Ramos (cell line): ENCODE data around the gene MORN3.
"Not testable (repeated sequence)": the region's sequence is repeated elsewhere in the genome, so short reads cannot be mapped to it uniquely, and the experiment has no call there.

Source experiments
- in situ Hi-C: fragments of 300-500 bp; cut with MboI; formaldehyde crosslinking; loops from one replicate; pipeline ENCODE4 v1.14.3; 2022; ENCODE audit warnings: low sequenced_read_pairs; ENCODE audit not compliant: unreplicated experiment

MORN3 gene

GRCh38 chr12:121649819-121650353 lies 19.6 kb downstream of the MORN3 start:
- in situ Hi-C loops, result no loop called here

GRCh38 chr12:121649322-121649721 lies 20.1 kb downstream of the MORN3 start:
- in situ Hi-C loops, result no loop called here

- in situ Hi-C loops, result no loop called here
These were observed 20.9 kb downstream of the MORN3 start for GRCh38 chr12:121648458-121649028.

DNA sequence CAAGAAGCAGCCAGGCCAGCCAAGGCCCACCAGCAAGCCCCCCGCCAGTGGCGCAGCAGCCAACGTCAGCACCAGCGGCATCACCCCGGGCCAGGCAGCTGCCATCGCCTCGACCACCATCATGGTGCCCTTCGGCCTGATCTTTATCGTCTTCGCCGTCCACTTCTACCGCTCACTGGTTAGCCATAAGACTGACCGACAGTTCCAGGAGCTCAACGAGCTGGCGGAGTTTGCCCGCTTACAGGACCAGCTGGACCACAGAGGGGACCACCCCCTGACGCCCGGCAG lies 28.2 kb downstream of the MORN3 start:
- in situ Hi-C loops, result no loop called here

DNA sequence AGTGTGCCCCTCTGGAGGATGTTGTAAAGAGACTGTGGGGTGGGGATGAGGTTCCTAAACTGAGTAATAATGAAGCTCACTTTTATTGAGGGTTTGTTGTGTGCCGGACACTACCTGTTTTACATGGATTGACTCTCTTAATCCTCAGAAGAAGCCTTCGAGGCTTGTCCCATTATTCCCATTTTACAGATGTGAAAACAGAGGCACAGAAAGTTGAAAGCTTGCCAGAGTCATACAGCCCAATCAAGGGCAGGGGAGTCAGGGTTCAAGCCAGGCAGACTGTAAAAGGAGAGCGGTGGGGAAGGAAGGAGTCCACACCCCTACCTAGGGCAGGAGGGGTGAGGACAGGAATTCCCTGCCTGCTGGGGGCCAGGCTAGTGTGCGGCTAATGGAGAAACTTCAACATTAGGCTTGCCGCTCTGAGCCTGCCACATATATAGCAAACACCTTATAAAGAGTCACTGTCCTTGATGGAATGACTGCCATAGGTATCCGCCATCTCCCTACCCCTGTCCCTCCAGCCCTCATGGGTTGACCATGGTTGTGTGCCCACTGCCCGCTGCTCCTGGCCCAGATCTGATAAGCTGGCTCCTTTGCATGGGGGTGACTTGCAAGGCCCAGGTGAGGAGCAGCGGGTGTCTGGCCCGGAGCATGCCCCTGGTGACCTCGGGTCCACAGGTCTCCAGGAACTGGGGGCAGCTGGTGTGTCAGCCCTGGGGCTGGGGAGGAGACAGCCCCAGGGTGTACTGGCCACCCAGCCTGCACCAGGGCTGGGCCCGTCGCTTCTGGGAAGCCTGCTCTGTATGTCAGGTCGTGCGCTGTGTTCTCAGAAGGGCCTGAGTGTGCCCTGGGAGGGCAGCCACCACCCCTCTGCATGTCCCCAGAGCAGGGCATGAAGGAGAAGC lies 30.9 kb downstream of the MORN3 start:
- in situ Hi-C loops, result no loop called here

DNA sequence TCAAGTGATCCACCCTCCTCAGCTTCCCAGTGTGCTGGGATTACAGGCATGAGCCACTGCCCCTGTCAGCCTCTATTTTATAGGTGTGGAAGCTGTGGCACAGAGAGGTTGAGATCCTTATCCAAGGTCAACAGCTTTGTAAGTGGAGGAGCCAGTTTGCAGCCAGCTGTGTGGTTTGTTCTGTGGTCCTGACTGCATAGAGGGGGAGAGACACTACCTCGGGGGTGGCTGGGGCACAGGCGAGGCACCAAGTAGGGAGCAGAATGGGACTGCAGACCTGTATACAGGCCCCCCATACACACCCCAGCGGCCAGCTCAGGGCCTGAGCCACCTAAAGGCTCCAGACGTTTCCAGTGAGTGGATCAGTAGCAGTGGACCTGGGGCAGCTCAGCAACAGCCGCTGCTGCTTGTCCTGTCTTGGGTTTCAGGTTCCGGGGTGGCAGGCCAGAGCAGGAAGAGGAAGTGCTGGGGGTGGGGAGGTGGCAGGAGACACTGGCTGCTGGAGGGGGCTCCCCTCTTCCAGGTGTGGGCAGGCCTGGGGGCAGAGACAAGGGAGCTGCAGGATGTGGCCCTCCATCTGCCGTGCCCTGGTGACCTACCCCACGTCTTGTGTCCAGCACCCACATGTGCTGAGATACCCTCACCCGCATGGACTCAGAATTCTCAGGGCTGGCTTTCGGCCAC lies 32.1 kb downstream of the MORN3 start:
- in situ Hi-C loops, result no loop called here

DNA sequence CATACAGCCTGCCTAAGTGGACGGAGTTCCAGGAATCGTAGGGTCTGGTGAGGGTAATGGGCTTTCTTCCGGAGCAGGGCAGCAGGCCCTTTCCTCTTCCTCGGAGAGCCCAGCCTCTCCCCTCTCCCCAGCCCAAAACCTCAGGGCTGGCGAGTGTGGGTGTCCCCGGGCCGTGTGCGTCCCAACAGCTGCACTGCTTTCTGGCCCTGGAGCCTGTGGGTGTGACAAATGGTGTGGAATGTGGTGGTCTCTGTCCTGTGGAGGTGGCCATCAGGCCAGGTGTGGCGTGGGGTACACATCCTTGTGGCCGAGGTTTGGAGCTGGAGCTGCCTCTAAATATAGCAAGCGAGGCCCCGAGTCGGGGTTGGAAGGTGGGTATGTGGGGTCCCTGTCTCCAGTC lies 34.6 kb downstream of the MORN3 start:
- in situ Hi-C loops, result no loop called here

- in situ Hi-C loops, result not testable (repeated sequence)
These were observed 35.6 kb downstream of the MORN3 start for GRCh38 chr12:121633833-121634196.

DNA sequence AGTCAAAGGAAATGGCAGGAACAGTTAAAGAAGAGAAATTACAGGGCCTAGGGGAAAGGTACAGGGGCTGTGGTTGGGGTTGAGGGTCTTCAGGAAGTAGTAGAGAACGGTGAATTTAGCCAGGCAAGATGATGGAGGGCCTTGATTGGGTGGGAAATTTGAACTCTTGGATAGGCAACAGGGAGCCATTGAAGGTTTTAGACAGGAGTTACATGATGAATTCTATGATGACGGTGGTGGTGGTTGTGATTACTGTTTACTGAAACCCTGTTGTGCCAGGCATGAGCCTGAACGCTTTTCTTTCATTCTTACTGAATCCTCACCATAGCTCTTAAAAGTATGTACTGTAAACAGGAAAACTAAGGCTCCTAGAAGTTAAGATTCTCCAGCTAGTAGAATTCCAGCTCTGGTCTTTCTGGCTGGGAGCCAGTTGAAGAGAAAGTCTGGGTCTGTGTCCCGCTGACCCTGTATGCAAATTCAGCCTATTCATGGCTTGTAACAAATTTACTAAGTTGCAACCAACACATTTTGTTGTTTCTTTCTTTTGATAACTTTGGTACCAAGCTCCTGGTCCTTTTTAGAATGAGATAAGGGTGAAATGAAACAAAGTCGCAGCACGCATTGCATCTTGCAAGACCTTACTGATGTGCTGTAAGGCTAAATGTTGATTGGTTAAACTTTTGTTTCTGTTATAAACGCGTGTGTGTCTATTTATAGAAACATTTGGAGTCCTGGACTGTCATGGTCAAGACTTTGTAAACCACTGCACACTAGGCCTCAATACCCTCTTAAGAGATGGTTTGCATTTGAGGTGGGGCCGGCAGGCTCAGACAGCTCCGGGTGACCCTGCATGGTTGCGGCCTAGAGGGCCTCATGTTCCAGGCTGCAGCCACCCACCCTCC lies 37.1 kb downstream of the MORN3 start:
- in situ Hi-C loops, result no loop called here

- in situ Hi-C loops, result no loop called here
These were observed 38.6 kb downstream of the MORN3 start for GRCh38 chr12:121630791-121631355.

GRCh38 chr12:121628536-121628935 lies 40.9 kb downstream of the MORN3 start:
- in situ Hi-C loops, result no loop called here

GRCh38 chr12:121628037-121628436 lies 41.4 kb downstream of the MORN3 start:
- in situ Hi-C loops, result no loop called here

DNA sequence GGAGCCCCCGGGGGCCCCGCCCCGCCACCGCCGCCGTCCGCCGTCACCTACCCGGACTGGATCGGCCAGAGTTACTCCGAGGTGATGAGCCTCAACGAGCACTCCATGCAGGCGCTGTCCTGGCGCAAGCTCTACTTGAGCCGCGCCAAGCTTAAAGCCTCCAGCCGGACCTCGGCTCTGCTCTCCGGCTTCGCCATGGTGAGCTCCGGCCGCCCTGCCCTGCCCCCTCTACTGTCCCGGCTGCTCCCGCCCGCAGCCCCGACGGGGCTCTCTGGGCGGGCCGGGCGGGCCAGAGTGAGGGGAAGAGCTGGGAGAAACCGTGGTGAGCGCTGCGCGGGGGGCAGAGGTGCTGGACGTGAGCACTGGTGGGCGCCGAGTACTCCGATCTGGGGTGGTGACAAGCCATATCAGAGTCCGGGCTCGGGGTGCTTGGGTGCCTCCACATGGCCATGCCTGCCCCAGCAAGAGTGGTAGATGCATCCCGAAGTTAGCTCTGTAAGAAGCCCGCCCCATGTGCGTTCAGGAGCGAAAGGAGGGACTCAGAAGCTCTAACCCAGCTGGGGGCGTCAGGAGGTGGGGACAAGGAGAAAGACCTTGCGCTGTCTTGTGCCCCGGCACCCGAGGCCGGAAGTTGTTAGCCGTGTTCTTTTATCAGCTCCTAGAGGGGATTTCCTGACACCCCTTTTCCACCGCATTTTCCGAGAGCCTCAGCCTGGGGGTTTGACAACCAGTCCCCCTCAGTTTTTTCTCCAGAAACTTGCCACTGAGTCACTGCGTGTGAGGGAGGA lies 42.4 kb downstream of the MORN3 start:
- in situ Hi-C loops, result no loop called here

DNA sequence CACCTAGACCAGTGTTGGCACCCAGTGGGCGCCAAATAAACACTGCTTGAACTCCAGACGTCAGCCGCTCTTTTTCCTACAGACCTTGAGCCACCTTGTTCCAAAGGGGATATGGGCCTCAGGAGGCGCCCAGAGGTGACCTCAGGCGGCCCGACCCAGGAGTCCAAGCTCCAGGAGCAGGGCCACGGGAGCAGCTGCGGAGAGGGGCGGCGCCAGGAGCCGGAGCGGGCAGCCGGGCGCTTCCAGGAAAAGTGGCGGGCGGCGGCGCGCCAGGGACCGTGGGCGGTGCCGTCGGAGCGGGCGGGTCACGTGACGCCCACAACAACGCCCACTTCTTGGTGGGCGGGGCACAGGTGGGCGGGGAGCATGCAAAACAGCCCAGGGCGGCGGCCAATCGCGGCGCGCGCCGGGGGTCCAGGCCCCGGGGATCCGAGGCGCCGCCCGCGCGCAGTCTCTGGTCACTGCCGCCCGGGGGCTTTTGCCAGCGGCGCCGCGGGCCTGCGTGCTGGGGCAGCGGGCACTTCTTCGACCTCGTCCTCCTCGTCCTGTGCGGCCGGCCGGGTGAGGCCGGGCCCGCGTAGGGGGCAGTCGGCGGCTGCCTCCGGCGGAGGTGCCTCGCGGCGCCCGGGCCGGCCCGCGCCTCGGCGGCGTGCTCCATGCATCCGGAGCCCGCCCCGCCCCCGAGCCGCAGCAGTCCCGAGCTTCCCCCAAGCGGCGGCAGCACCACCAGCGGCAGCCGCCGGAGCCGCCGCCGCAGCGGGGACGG lies 43.2 kb downstream of the MORN3 start, which contains the start of gene ORAI1:
ORAI1 (plus strand) TSS at position 444 of the 766 bp plus-strand sequence.
- in situ Hi-C loops, result no loop called here

DNA sequence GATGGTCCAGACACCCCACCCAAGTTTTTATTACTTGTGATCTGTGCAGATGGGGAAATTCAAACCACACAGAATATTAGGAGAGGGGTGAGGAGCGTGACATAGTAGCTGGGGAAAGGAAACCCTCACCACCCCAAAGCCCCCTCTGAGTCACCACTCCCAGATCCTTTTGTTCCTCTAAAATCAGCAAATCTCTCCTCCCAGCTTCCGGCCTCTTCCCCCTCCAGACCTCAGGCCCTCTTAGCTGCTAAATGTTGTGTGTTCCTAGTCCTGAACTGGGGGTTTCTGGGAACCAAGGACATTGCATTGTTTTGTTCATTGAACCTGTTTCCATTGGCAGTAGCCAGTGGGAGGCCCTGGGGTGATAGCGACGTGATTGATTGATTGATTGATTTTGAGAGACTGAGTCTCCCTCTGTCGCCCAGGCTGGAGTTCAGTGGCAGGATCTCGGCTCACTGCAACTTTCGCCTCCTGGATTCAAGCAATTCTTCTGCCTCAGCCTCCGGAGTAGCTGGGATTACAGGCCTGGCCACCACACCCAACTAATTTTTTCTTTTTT lies 49.0 kb downstream of the MORN3 start:
- in situ Hi-C loops, result no loop called here

DNA sequence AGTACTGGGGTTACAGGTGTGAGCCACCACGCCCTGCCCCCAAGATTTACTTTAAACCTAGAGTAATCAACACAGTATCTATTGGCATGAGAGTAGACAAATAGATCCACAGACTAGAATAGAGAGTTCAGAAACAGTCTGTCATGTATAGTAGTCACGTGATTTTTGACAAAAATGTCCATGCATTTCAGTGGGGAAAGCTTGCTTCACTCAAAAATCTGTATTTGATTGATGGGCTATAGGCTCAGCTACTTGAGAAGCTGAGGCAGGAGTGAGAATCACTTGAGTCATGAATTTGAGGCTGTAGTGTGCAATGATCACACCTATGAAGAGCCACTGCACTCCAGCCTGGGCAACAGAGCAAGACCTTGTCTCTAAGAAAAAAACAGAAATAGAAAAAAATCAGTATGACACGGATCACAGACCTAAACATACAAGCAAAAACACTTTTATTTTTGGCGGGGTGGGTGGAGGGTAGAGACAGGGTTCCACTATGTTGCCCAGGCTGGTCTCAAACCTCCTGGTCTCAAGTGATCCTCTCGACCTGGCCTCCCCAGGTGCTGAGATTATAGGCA lies 50.7 kb downstream of the MORN3 start:
- in situ Hi-C loops, result no loop called here

GRCh38 chr12:121614872-121615467 lies 54.5 kb downstream of the MORN3 start:
- in situ Hi-C loops, result no loop called here
